CD4-positive, alpha-beta T cell (primary cell): ENCODE results near the gene DNPH1. TPM values are rescaled to one million over a fixed set of nuclear protein-coding genes. Genes with fewer than 3 reads are reported as not detected.
A peak's percentile ranks its signal among the peaks of the same experiment; 100 is the strongest.

Experiments
- ATAC-seq: fragments of 200-7000 bp; cut with Tn5 transposase; one replicate; pipeline ENCODE4 v1.10.0; 2022; ENCODE audit warnings: mild to moderate bottlenecking; ENCODE audit not compliant: poor library complexity
- CTCF ChIA-PET: fragments of 350-600 bp; sonication (Branson Sonifier 250); formaldehyde crosslinking; loops from one replicate; lab custom pipeline; 2021; ENCODE audit warnings: antibody characterized with exemption, inconsistent platforms; lab: Charles Lee
- POLR2A ChIA-PET: fragments of 350-600 bp; sonication (Branson Sonifier 250); formaldehyde crosslinking; loops from one replicate; lab custom pipeline; 2021; ENCODE audit warnings: antibody characterized with exemption, inconsistent platforms; lab: Charles Lee
- DNase-seq, 14 experiments: peaks; one replicate each; pipeline ENCODE4 v3.0.0-alpha.2; 2013 to 2020; ENCODE audit warnings: mixed read lengths in 2 of 14
- H3K27ac ChIP-seq, 2 donors: one replicate each; pipeline versions ENCODE4 v1.5.1 to v1.7.0; 2013; ENCODE audit warnings: low read length in 2 of 2, low read depth in 1 of 2, mild to moderate bottlenecking in 1 of 2
- H3K27me3 ChIP-seq, 2 experiments: 1 replicate in 1 of 2; 2 replicates in 1 of 2; pipeline versions ENCODE4 v1.6.1 to v1.7.0; 2013; ENCODE audit warnings: low read length in 2 of 2, control low read depth in 1 of 2, mild to moderate bottlenecking in 1 of 2, moderate library complexity in 1 of 2; ENCODE audit not compliant: insufficient read depth in 2 of 2, control insufficient read depth in 1 of 2
- H3K36me3 ChIP-seq: one replicate; pipeline ENCODE4 v1.6.1; 2013; ENCODE audit warnings: low read length, control low read depth; ENCODE audit not compliant: insufficient read depth
- H3K4me1 ChIP-seq: one replicate; pipeline ENCODE4 v1.6.1; 2013; ENCODE audit warnings: low read length, control low read depth; ENCODE audit not compliant: insufficient read depth
- H3K4me3 ChIP-seq: one replicate; pipeline ENCODE4 v1.5.1; 2013; ENCODE audit warnings: mild to moderate bottlenecking, low read length, moderate library complexity
- H3K9me3 ChIP-seq, 2 experiments: 1 replicate in 1 of 2; 2 replicates in 1 of 2; pipeline versions ENCODE4 v1.6.1 to v1.7.0; 2013; ENCODE audit warnings: low read length in 2 of 2, mild to moderate bottlenecking in 2 of 2, control low read depth in 1 of 2, moderate library complexity in 1 of 2; ENCODE audit not compliant: control insufficient read depth in 1 of 2, insufficient read depth in 1 of 2
- H3K27ac Mint-ChIP-seq: one replicate; pipeline ENCODE4 v1.8.0; 2020; ENCODE audit warnings: mixed read lengths
- H3K27me3 Mint-ChIP-seq: one replicate; pipeline ENCODE4 v1.8.0; 2021; ENCODE audit warnings: mixed read lengths
- H3K36me3 Mint-ChIP-seq: one replicate; pipeline ENCODE4 v1.8.0; 2021; ENCODE audit warnings: low read depth, mixed read lengths
- H3K4me1 Mint-ChIP-seq: one replicate; pipeline ENCODE4 v1.8.0; 2021; ENCODE audit warnings: low read depth, mixed read lengths
- H3K4me3 Mint-ChIP-seq: one replicate; pipeline ENCODE4 v1.8.0; 2020; ENCODE audit warnings: mild to moderate bottlenecking, mixed read lengths
- H3K9me3 Mint-ChIP-seq: one replicate; pipeline ENCODE4 v1.8.0; 2020; ENCODE audit warnings: mixed read lengths
- CTCF ChIP-seq: fragments of 200-600 bp; IDR thresholded peaks from one replicate; pipeline ENCODE4 v1.8.0; 2022; ENCODE audit warnings: antibody characterized with exemption, mild to moderate bottlenecking
- intact Hi-C, 2 experiments: fragments of 100-400 bp; cut with DNase I in 1 of 2; cut with micrococcal nuclease in 1 of 2; formaldehyde crosslinking; loops; one replicate each; pipeline versions ENCODE4 v1.15.1 to v1.9.0; 2023 to 2025; cut with DNase I, micrococcal nuclease
- total RNA-seq, 174 experiments: library from RNA in 2 of 174; stranded (reverse) in 2 of 174; gene quantifications; one replicate each; pipeline ENCODE4 v1.2.3 and lab custom pipeline; 2021 to 2026

DNPH1 gene
- total RNA-seq, 2 experiments from 2014 or later: 27.3 to 30.6 TPM

- H3K27me3 Mint-ChIP-seq: peaks cover 44% of the 10 kb centered on the region
- Histone ChIP-seq H3K27ac (no peak overlapping the region), H3K27me3 (peaks cover 8 to 11% of the 10 kb centered on the region in 2 experiments), H3K4me1 (peaks cover 21% of the 10 kb centered on the region), H3K4me3 (no peak overlapping the region), H3K9me3 (no peaks in the 10 kb centered on the region), H3K36me3 (no peaks in the 10 kb centered on the region)
- intact Hi-C loops: no loop called here
- no peak overlapping the region for H3K27ac Mint-ChIP-seq
- no peak for TF ChIP-seq CTCF
- POLR2A ChIA-PET: no interaction called here
- H3K4me1 Mint-ChIP-seq: peaks cover 6% of the 10 kb centered on the region
- no peak for DNase-seq
- CTCF ChIA-PET: no interaction called here
- ATAC-seq: no peak
- H3K4me3 Mint-ChIP-seq: peak overlapping the region; percentile 46
- H3K36me3 Mint-ChIP-seq: no peaks in the 10 kb centered on the region
- H3K9me3 Mint-ChIP-seq: no peaks in the 10 kb centered on the region
Observed at GRCh38 chr6:43277306-43277642, 48.0 kb upstream of the DNPH1 start.

- H3K36me3 ChIP-seq: no peaks in the 10 kb centered on the region
- DNase-seq: no peak
- intact Hi-C loops: no loop called here
- H3K36me3 Mint-ChIP-seq: no peaks in the 10 kb centered on the region
- H3K27ac Mint-ChIP-seq: no peak overlapping the region
- peak overlapping the region; percentile 46 for H3K4me3 Mint-ChIP-seq
- peaks cover 21% of the 10 kb centered on the region for H3K4me1 ChIP-seq
- H3K27ac ChIP-seq: no peak overlapping the region
- H3K9me3 ChIP-seq: no peaks in the 10 kb centered on the region
- H3K27me3 ChIP-seq: peaks cover 8 to 11% of the 10 kb centered on the region in 2 experiments
- POLR2A ChIA-PET: no interaction called here
- H3K27me3 Mint-ChIP-seq: peaks cover 42% of the 10 kb centered on the region
- H3K4me1 Mint-ChIP-seq: peaks cover 10% of the 10 kb centered on the region
- H3K9me3 Mint-ChIP-seq: no peaks in the 10 kb centered on the region
- TF ChIP-seq CTCF: no peak
- H3K4me3 ChIP-seq: no peak overlapping the region
- ATAC-seq: no peak
- CTCF ChIA-PET: interaction anchor here (0.8 kb wide), 1 partner anchor 9 kb away, joined by 3 read pairs; no protein-coding TSS in a partner anchor
Observed at GRCh38 chr6:43276577-43277305, 47.5 kb upstream of the DNPH1 start.

- ChIA-PET POLR2A (interaction anchor here (1.0 to 1.4 kb wide), 2 partner anchors 119 to 151 kb away, joined by 4 to 6 read pairs; partner anchors contain the start of gene ABCC10), CTCF (interaction anchor here (0.8 kb wide), 2 partner anchors 8 to 32 kb away, joined by 3 to 4 read pairs; partner anchors contain the start of gene CRIP3)
Observed at GRCh38 chr6:43275801-43276576, 46.7 kb upstream of the DNPH1 start.

More at GRCh38 chr6:43275801-43276576, 46.7 kb upstream of the DNPH1 start:
- peaks cover 21% of the 10 kb centered on the region for H3K4me1 ChIP-seq
- H3K9me3 Mint-ChIP-seq: no peaks in the 10 kb centered on the region
- peaks cover 10% of the 10 kb centered on the region for H3K4me1 Mint-ChIP-seq
- H3K36me3 ChIP-seq: no peaks in the 10 kb centered on the region
- peaks cover 8 to 11% of the 10 kb centered on the region in 2 experiments for H3K27me3 ChIP-seq
- peaks cover 36% of the 10 kb centered on the region for H3K27me3 Mint-ChIP-seq
- H3K36me3 Mint-ChIP-seq: no peaks in the 10 kb centered on the region
- H3K4me3 ChIP-seq: peak overlapping the region; percentile 56
- no peaks in the 10 kb centered on the region for H3K9me3 ChIP-seq
- H3K27ac ChIP-seq: no peak overlapping the region
- TF ChIP-seq CTCF: no peak
- H3K4me3 Mint-ChIP-seq: peak overlapping the region; percentile 85
- ATAC-seq (peak; percentile 70), DNase-seq (peak in 12 of 14 experiments; percentile 15 to 82 (median 30))
- intact Hi-C loops: no loop called here
- H3K27ac Mint-ChIP-seq: peak overlapping the region; percentile 8
